SK-N-SH (cell line): Measurements from ENCODE around the gene SPOCK1. TPM values are rescaled to one million over a fixed set of nuclear protein-coding genes. Genes with fewer than 3 reads are reported as not detected.

Source experiments
- CTCF ChIA-PET: fragments of 300-600, 350-600 bp; formaldehyde crosslinking; extraction: SDS; loops from one replicate; lab custom pipeline; 2021; lab: Yijun Ruan, JAX
- POLR2A ChIA-PET: fragments of 350-600 bp; sonication (Branson Sonifier 250); formaldehyde crosslinking; extraction: SDS; loops from one replicate; lab custom pipeline; 2020; ENCODE audit warnings: antibody characterized with exemption, inconsistent platforms; lab: Yijun Ruan, JAX
- DNase-seq: peaks from one replicate; pipeline ENCODE4 v3.0.0; 2012
- H2AFZ ChIP-seq: fragments of 200-600 bp; sonication (generic); 2 replicates; pipeline ENCODE4 v1.8.1; 2016; ENCODE audit warnings: antibody characterized with exemption, mild to moderate bottlenecking, low read depth
- H3F3A ChIP-seq: fragments of 200-600 bp; sonication (generic); replicated peaks from 2 replicates; pipeline ENCODE3; 2016; ENCODE audit warnings: antibody characterized with exemption, mild to moderate bottlenecking; ENCODE audit not compliant: insufficient read depth
- H3K27ac ChIP-seq, 2 experiments: fragments of 200-500 bp in 1 of 2; fragments of 200-600 bp in 1 of 2; sonication (Bioruptor generic) in 1 of 2; sonication (generic), shearing (Covaris generic) in 1 of 2; 2 replicates each; pipeline versions ENCODE4 v1.5.1 to v1.6.1; 2014 to 2016; ENCODE audit warnings: low read depth in 2 of 2, inconsistent platforms in 1 of 2, low read length in 1 of 2, mild to moderate bottlenecking in 1 of 2, mixed read lengths in 1 of 2
- H3K27me3 ChIP-seq: fragments of 200-600 bp; sonication (generic), shearing (Covaris generic); 2 replicates; pipeline ENCODE4 v1.6.1; 2016; ENCODE audit warnings: mixed run types; ENCODE audit not compliant: insufficient read depth
- H3K36me3 ChIP-seq, 2 experiments: fragments of 200-500 bp in 1 of 2; fragments of 200-600 bp in 1 of 2; sonication (Bioruptor generic) in 1 of 2; sonication (generic) in 1 of 2; replicated peaks in 1 of 2; 2 replicates each; pipeline versions ENCODE3 to v1.5.1; 2014 to 2016; ENCODE audit warnings: low read length in 1 of 2, mild to moderate bottlenecking in 1 of 2; ENCODE audit not compliant: insufficient read depth in 2 of 2, control insufficient read depth in 1 of 2
- H3K4me1 ChIP-seq, 2 experiments: fragments of 200-500 bp in 1 of 2; fragments of 200-600 bp in 1 of 2; sonication (Bioruptor generic) in 1 of 2; sonication (generic), shearing (Covaris generic) in 1 of 2; 2 replicates each; pipeline versions ENCODE4 v1.5.1 to v1.6.1; 2014 to 2016; ENCODE audit warnings: low read depth in 1 of 2, low read length in 1 of 2, mixed run types in 1 of 2; ENCODE audit not compliant: insufficient read depth in 2 of 2, control insufficient read depth in 1 of 2
- H3K4me2 ChIP-seq: fragments of 200-600 bp; sonication (generic), shearing (Covaris generic); 2 replicates; pipeline ENCODE4 v1.6.1; 2017; ENCODE audit warnings: mixed run types
- H3K4me3 ChIP-seq, 2 experiments: fragments of 200-500 bp in 1 of 2; fragments of 200-600 bp in 1 of 2; sonication (Bioruptor generic) in 1 of 2; sonication (generic), shearing (Covaris generic) in 1 of 2; 2 replicates each; pipeline versions ENCODE4 v1.5.1 to v1.8.1; 2014 to 2016; ENCODE audit warnings: low read depth in 2 of 2, inconsistent platforms in 1 of 2, low read length in 1 of 2, mild to moderate bottlenecking in 1 of 2, mixed read lengths in 1 of 2, moderate library complexity in 1 of 2
- H3K79me2 ChIP-seq: fragments of 200-600 bp; sonication (generic); 2 replicates; pipeline ENCODE4 v1.8.1; 2017; ENCODE audit warnings: mild to moderate bottlenecking; ENCODE audit not compliant: insufficient read depth
- H3K9ac ChIP-seq: fragments of 200-600 bp; sonication (generic); 2 replicates; pipeline ENCODE4 v1.6.1; 2017; ENCODE audit warnings: mixed run types
- H3K9me2 ChIP-seq: fragments of 200-600 bp; sonication (generic); 2 replicates; pipeline ENCODE4 v1.6.1; 2017; ENCODE audit warnings: mixed run types
- H3K9me3 ChIP-seq: fragments of 200-600 bp; sonication (generic); 2 replicates; pipeline ENCODE4 v1.6.1; 2017; ENCODE audit warnings: mixed run types, mild to moderate bottlenecking, moderate library complexity
- H4K20me1 ChIP-seq: fragments of 200-600 bp; sonication (generic); 2 replicates; pipeline ENCODE4 v1.6.1; 2017; ENCODE audit warnings: mild to moderate bottlenecking, mixed run types; ENCODE audit not compliant: insufficient read depth
- CHD2 ChIP-seq: fragments of 150-350 bp; IDR thresholded peaks from 2 replicates; pipeline ENCODE4 v1.6.1; 2018; ENCODE audit warnings: low read length; ENCODE audit not compliant: partially characterized antibody
- ELF1 ChIP-seq: IDR thresholded peaks from 2 replicates; pipeline ENCODE4 v1.4.0; 2012
- FOSL2 ChIP-seq: IDR thresholded peaks from 2 replicates; pipeline ENCODE4 v1.4.0; 2012; ENCODE audit warnings: low read depth, mild to moderate bottlenecking, moderate library complexity, borderline replicate concordance
- FOXM1 ChIP-seq: IDR thresholded peaks from 2 replicates; pipeline ENCODE4 v1.4.0; 2012; ENCODE audit warnings: low read depth, mild to moderate bottlenecking
- GABPA ChIP-seq: IDR thresholded peaks from 2 replicates; pipeline ENCODE4 v1.4.0; 2012; ENCODE audit warnings: low read depth, mild to moderate bottlenecking
- MXI1 ChIP-seq: IDR thresholded peaks from 2 replicates; pipeline ENCODE4 v1.6.1; 2012; ENCODE audit warnings: mild to moderate bottlenecking, low read depth, low read length, improper control_type of control experiment
- NFIC ChIP-seq: IDR thresholded peaks from 2 replicates; pipeline ENCODE4 v1.4.0; 2012; ENCODE audit warnings: borderline replicate concordance
- POLR2AphosphoS5 ChIP-seq: IDR thresholded peaks from 2 replicates; pipeline ENCODE4 v1.6.1; 2012; ENCODE audit warnings: low read depth, low read length
- RFX5 ChIP-seq: IDR thresholded peaks from 2 replicates; pipeline ENCODE4 v1.6.1; 2012; ENCODE audit warnings: mild to moderate bottlenecking, improper control_type of control experiment, low read length
- RXRA ChIP-seq: IDR thresholded peaks from 2 replicates; pipeline ENCODE4 v1.4.0; 2012; ENCODE audit warnings: low read depth, mild to moderate bottlenecking, borderline replicate concordance
- SIN3A ChIP-seq: IDR thresholded peaks from 2 replicates; pipeline ENCODE4 v1.6.1; 2012; ENCODE audit warnings: low read depth, mild to moderate bottlenecking, low read length, moderate library complexity, borderline replicate concordance
- TEAD4 ChIP-seq: IDR thresholded peaks from 2 replicates; pipeline ENCODE4 v1.4.0; 2012; ENCODE audit warnings: mild to moderate bottlenecking, borderline replicate concordance; ENCODE audit not compliant: insufficient read depth
- WGBS: methylation state at CpG from one replicate; pipeline ENCODE4 v1.1.6; 2017; ENCODE audit warnings: low lambda C conversion rate; 5-methylcytosine and 5-hydroxymethylcytosine counted together
- polyA plus RNA-seq, 3 experiments: library from polyadenylated mRNA; depleted of rRNA; stranded (reverse); fragments of >200 nt; gene quantifications; 2 replicates each; pipeline ENCODE4 v1.2.3, GENCODE V29; 2012
- TF ChIP-seq, protein P1 (sequence below): fragments of 200-600 bp; sonication (generic); IDR thresholded peaks from 2 replicates; pipeline ENCODE4 v1.6.1; 2017; ENCODE audit warnings: antibody characterized with exemption, mild to moderate bottlenecking, moderate library complexity
- TF ChIP-seq, protein P2 (sequence below): IDR thresholded peaks from 2 replicates; pipeline ENCODE4; 2012
- TF ChIP-seq, protein P3 (sequence below): IDR thresholded peaks from 2 replicates; pipeline ENCODE4 v1.4.0; 2012; ENCODE audit warnings: low read depth, borderline replicate concordance
- TF ChIP-seq, protein P4 (sequence below): fragments of 150-350 bp; IDR thresholded peaks from 2 replicates; pipeline ENCODE4 v1.6.1; 2017; ENCODE audit warnings: antibody characterized with exemption, low read length, low read depth, borderline replicate concordance

Gene SPOCK1
- polyA plus RNA-seq, 1 of the 3 experiments (the other 2 are of a cell fraction): 11.3 TPM

DNA sequence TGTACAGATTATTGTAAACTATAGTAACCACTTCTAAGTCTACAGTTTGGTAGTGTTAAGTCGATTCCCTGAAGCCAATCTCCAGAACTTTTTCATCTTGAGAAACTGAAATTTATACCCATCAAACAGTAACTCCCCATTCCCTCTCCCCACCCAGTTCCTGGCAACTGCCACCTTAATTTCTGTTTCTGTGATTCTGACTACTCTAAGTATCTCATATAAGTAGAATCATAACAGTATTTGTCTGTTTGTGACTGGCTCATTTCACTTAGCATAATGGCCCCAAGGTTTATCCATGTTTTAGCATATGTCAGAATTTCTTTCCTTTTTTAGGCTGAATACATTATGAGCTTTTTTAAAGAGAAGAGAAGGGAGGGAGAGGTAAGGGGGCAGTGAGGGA, 61.4 kb downstream of the SPOCK1 start:
- Histone ChIP-seq H3F3A (peaks cover 4% of the 10 kb centered on the region), H3K4me1 (no peaks in the 10 kb centered on the region; a peak in 1 of 4 replicates), H2AFZ (no peak overlapping the region), H3K27me3 (no peaks in the 10 kb centered on the region), H3K4me2 (no peak overlapping the region), H3K9me2 (no peaks in the 10 kb centered on the region), H3K9ac (no peak overlapping the region), H3K79me2 (peaks cover 29% of the 10 kb centered on the region; the same call in 1 of the 2 replicates), H3K9me3 (no peaks in the 10 kb centered on the region), H3K27ac (no peak overlapping the region), H3K4me3 (no peak overlapping the region), H4K20me1 (no peaks in the 10 kb centered on the region), H3K36me3 (no peaks in the 10 kb centered on the region)
- no peak for DNase-seq
- WGBS: 33% methylated on average over 1 of the region's 1 CpG
- ChIA-PET POLR2A (no interaction called here), CTCF (interaction anchor here (1.0 kb wide), 1 partner anchor 29 kb away, joined by 3 read pairs; no protein-coding TSS in a partner anchor)
- TF ChIP-seq, protein P1, sequence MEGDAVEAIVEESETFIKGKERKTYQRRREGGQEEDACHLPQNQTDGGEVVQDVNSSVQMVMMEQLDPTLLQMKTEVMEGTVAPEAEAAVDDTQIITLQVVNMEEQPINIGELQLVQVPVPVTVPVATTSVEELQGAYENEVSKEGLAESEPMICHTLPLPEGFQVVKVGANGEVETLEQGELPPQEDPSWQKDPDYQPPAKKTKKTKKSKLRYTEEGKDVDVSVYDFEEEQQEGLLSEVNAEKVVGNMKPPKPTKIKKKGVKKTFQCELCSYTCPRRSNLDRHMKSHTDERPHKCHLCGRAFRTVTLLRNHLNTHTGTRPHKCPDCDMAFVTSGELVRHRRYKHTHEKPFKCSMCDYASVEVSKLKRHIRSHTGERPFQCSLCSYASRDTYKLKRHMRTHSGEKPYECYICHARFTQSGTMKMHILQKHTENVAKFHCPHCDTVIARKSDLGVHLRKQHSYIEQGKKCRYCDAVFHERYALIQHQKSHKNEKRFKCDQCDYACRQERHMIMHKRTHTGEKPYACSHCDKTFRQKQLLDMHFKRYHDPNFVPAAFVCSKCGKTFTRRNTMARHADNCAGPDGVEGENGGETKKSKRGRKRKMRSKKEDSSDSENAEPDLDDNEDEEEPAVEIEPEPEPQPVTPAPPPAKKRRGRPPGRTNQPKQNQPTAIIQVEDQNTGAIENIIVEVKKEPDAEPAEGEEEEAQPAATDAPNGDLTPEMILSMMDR: no peak
- TF ChIP-seq GABPA (no peak), NFIC (no peak), RXRA (no peak)

DNA sequence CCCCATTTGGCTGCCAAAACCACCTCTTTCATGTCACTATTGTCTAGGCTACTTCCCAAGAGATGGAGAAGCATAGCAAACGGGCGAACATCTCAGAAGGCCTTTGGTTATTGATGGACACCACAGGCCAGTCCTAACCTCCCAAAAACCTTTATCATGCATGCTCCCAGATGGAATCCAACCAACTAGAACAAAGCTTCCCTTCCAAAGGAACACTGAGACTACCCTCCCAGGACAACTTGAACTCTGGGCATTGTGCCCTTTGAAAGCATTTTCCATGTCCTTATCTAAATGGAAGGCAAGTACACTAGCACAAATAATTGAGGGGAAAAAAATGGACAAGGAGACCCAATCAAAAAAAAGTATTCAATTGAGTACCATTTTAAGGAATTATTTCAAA, 65.6 kb downstream of the SPOCK1 start:
- POLR2A ChIA-PET: no interaction called here
- TF ChIP-seq ELF1 (no peak), TEAD4 (no peak), FOXM1 (no peak), CHD2 (no peak), POLR2AphosphoS5 (no peak), RFX5 (no peak), NFIC (no peak), RXRA (no peak), GABPA (no peak), MXI1 (no peak), SIN3A (no peak), FOSL2 (no peak)
- TF ChIP-seq, protein P2, sequence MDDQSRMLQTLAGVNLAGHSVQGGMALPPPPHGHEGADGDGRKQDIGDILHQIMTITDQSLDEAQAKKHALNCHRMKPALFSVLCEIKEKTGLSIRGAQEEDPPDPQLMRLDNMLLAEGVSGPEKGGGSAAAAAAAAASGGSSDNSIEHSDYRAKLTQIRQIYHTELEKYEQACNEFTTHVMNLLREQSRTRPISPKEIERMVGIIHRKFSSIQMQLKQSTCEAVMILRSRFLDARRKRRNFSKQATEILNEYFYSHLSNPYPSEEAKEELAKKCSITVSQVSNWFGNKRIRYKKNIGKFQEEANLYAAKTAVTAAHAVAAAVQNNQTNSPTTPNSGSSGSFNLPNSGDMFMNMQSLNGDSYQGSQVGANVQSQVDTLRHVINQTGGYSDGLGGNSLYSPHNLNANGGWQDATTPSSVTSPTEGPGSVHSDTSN: no peak
- TF ChIP-seq, protein P3, sequence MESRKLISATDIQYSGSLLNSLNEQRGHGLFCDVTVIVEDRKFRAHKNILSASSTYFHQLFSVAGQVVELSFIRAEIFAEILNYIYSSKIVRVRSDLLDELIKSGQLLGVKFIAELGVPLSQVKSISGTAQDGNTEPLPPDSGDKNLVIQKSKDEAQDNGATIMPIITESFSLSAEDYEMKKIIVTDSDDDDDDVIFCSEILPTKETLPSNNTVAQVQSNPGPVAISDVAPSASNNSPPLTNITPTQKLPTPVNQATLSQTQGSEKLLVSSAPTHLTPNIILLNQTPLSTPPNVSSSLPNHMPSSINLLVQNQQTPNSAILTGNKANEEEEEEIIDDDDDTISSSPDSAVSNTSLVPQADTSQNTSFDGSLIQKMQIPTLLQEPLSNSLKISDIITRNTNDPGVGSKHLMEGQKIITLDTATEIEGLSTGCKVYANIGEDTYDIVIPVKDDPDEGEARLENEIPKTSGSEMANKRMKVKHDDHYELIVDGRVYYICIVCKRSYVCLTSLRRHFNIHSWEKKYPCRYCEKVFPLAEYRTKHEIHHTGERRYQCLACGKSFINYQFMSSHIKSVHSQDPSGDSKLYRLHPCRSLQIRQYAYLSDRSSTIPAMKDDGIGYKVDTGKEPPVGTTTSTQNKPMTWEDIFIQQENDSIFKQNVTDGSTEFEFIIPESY: no peak
- TF ChIP-seq, protein P4, sequence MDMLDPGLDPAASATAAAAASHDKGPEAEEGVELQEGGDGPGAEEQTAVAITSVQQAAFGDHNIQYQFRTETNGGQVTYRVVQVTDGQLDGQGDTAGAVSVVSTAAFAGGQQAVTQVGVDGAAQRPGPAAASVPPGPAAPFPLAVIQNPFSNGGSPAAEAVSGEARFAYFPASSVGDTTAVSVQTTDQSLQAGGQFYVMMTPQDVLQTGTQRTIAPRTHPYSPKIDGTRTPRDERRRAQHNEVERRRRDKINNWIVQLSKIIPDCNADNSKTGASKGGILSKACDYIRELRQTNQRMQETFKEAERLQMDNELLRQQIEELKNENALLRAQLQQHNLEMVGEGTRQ: no peak
- H3K4me3 ChIP-seq: no peak overlapping the region

More for the DNA sequence above, 65.6 kb downstream of the SPOCK1 start:
- Histone ChIP-seq H3K36me3 (no peaks in the 10 kb centered on the region), H3K9me2 (no peaks in the 10 kb centered on the region), H3F3A (peaks cover 4% of the 10 kb centered on the region), H3K4me2 (no peak overlapping the region), H3K9ac (no peak overlapping the region), H3K9me3 (no peaks in the 10 kb centered on the region), H4K20me1 (no peaks in the 10 kb centered on the region), H3K27me3 (no peaks in the 10 kb centered on the region), H3K27ac (no peak overlapping the region), H3K79me2 (peaks cover 15% of the 10 kb centered on the region; the same call in 1 of the 2 replicates), H2AFZ (no peak overlapping the region), H3K4me1 (peaks cover 0 to 2% of the 10 kb centered on the region in 2 experiments; a peak in 1 of 4 replicates)
- no peak for DNase-seq
- WGBS: 78% methylated on average over 2 of the region's 2 CpGs
- CTCF ChIA-PET: no interaction called here
